GM12874 (cell line): ENCODE results near the gene VGLL2.

Experiments used
- CTCF ChIP-seq: IDR thresholded peaks from 2 replicates; pipeline ENCODE4 v1.5.1; 2011; ENCODE audit warnings: low read depth, mild to moderate bottlenecking, control low read depth, low read length, moderate library complexity; ENCODE audit not compliant: insufficient read depth

Gene VGLL2, protein sequence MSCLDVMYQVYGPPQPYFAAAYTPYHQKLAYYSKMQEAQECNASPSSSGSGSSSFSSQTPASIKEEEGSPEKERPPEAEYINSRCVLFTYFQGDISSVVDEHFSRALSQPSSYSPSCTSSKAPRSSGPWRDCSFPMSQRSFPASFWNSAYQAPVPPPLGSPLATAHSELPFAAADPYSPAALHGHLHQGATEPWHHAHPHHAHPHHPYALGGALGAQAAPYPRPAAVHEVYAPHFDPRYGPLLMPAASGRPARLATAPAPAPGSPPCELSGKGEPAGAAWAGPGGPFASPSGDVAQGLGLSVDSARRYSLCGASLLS

GRCh38 chr6:117265410-117266256, at the start of gene VGLL2:
TSS of gene VGLL2 (plus strand) at chr6:117265558. CDS start at chr6:117265764, 206 bp downstream.
- no peak for TF ChIP-seq CTCF

DNA sequence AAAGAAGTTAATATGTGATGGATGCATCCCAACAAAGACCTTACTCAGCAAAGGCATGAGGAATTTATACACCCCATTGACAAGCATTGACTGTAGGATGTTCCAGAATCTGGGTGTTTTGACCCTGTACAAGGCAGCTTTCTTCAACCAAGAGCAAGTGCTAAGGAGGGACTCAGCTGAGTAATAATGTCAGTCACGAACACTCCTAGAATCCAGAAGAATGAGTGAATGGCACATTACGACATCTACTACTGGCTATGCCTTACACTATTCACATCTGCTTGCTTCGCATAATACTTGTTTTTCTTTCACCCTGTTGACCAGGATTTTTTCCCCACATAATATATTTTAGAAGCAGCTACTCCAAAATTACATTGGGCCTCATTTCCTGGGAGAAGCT, 42.5 kb upstream of the VGLL2 start:
- TF ChIP-seq CTCF: no peak

DNA sequence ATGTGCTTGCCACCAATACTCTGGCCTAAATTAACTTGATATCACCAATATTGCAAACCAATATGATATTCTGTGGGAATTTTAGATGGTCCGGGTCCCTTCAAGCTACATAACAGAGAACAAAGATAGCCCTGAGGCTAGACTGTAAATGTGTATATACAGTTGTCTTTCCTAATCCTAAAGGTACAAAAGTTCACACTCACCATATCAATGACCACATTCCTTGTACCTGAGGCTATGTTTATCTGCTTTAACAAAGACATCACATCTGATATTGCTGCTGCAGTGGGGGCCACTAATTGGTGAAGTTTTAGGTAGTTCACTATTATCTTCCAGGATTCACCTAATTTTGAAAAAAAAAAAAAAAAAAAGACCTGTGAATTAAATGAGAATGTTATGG, 38.6 kb upstream of the VGLL2 start:
- TF ChIP-seq CTCF: no peak

- no peak for TF ChIP-seq CTCF
Measured at GRCh38 chr6:117227245-117227962, 38.0 kb upstream of the VGLL2 start.

- TF ChIP-seq CTCF: no peak
Measured at GRCh38 chr6:117228202-117228601, 37.2 kb upstream of the VGLL2 start.

DNA sequence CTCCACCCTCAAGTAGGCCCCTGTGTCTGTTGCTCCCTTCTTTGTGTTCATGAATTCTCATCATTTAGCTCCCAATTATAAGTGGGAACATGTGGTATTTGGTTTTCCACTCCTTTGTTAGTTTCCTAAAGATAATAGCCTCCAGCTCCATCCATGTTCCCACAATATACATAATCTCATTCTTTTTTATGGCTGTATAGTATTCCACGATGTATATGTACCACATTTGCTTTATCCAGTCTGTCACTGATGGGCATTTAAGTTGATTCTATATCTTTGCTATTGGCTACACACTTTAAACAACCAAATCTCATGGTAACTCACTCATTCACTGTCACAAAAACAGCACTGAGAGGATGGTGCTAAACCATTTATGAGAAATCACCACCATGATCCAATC, 35.5 kb upstream of the VGLL2 start:
- no peak for TF ChIP-seq CTCF

GRCh38 chr6:117231466-117231865, 33.9 kb upstream of the VGLL2 start:
- no peak for TF ChIP-seq CTCF
